Measurements from ENCODE around the gene PTPRA. TPM values are rescaled to one million over a fixed set of nuclear protein-coding genes. Genes with fewer than 3 reads are reported as not detected.

Gene PTPRA
- total and polyA plus RNA-seq, 9 of the 15 experiments (the other 6 are each of a cell fraction or from before 2014, with no cell fraction given): 3.4 to 80.5 (median 28.0) TPM

DNA sequence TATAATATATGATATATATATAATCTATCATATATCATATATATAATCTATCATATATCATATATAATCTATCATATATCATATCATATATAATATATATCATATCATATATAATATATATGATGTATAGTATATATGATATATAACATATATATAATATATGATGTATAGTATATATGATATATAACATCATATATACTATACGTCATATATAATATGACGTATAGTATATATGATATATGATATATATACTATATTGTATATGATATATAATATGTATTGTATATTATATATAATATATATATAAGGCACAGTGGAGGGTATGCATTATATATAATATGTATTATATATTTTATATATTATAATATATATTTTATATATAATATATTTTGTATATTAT is 36.7 kb downstream of the PTPRA start:
- Histone ChIP-seq H3K4me2 (ENCODE audit: insufficient read depth, low read length) (no peak overlapping the region), H3K79me2 (ENCODE audit: control insufficient read depth, insufficient read depth, low read length) (peaks cover 8% of the 10 kb centered on the region; the same call in 1 of the 3 replicates), H3K36me3 (ENCODE audit: control insufficient read depth, insufficient read depth, low read length) (no peaks in the 10 kb centered on the region), H3K9ac (ENCODE audit: insufficient read depth in 1 of 2, low read depth in 2 of 2, low read length in 2 of 2) (no peak overlapping the region), H3K27ac (ENCODE audit: extremely low read depth, low read depth, low read length) (no peak overlapping the region), H3K4me3 (no peak overlapping the region), H4K20me1 (replicated peaks; ENCODE audit: control insufficient read depth, insufficient read depth, low read length) (no peaks in the 10 kb centered on the region), H3K4me1 (replicated peaks in 1 of 2; ENCODE audit: control insufficient read depth in 2 of 2, insufficient read depth in 2 of 2, low read length in 2 of 2) (no peaks in the 10 kb centered on the region), H2AFZ (ENCODE audit: low read depth, low read length) (no peak overlapping the region), H3K9me1 (ENCODE audit: control insufficient read depth, insufficient read depth, low read length) (no peaks in the 10 kb centered on the region), H3K9me3 (replicated peaks; ENCODE audit: control insufficient read depth, insufficient read depth, low read depth, low read length) (no peaks in the 10 kb centered on the region; the same call in 1 of the 2 replicates), H3K27me3 (ENCODE audit: control insufficient read depth in 2 of 2, insufficient read depth in 2 of 2, low read length in 2 of 2) (no peaks in the 10 kb centered on the region)
- ATAC-seq (no peak), FAIRE-seq (no peak), DNase-seq (ENCODE audit: extremely low read depth in 1 of 4, low spot score in 3 of 4) (no peak)
- WGBS (ENCODE audit: insufficient coverage, low coverage, missing lambda C conversion rate): 100% methylated on average over 2 of the region's 2 CpGs
- CTCF ChIA-PET (ENCODE audit: low intra/inter-chr PET ratio): no interaction called here
- TF ChIP-seq HCFC1 (IDR thresholded peaks at IDR 0.05; ENCODE audit: low read depth, low read length) (no peak), NCOA2 (IDR thresholded peaks at IDR 0.05; ENCODE audit: partially characterized antibody in 2 of 2) (peak in 1 of 2 experiments; percentile 98), EZH2 (IDR thresholded peaks at IDR 0.05; ENCODE audit: borderline replicate concordance, low read depth, low read length) (no peak)
- intact Hi-C loops (cut with micrococcal nuclease): loop anchor here (5.0 kb wide), 1 partner anchor 72 kb away; no protein-coding TSS in a partner anchor
- POLR2A ChIA-PET: interaction anchor here (0.6 kb wide), 1 partner anchor 186 kb away, joined by 3 read pairs; no protein-coding TSS in a partner anchor
- in situ Hi-C loops (cut with MboI): no loop called here
- BruUV-seq (replicated peaks): no TSS peak

DNA sequence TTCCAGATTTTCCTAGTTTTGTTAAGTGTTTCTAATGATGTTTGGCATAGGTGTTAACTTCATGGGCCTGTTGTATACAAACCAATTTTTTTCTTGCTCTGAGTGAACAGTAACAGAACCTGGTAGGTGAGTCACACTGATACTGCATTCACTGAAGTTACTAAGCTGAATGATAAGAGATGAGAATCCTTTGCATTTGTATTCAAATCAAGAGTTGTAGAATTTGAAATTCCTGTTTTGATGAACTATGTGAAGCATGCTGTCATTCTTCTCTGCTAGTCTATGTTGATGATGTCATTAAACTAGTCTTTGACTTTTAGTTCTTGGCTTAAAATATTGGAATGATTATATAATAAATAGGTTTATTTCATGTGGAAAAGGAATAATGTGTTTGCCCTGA is 37.9 kb downstream of the PTPRA start:
- intact Hi-C loops (cut with micrococcal nuclease): loop anchor here (5.0 kb wide), 1 partner anchor 71 kb away; no protein-coding TSS in a partner anchor
- POLR2A ChIA-PET: no interaction called here

More for the DNA sequence above, 37.9 kb downstream of the PTPRA start:
- CTCF ChIA-PET (ENCODE audit: low intra/inter-chr PET ratio): no interaction called here
- no peak for FAIRE-seq
- H3K9me1 ChIP-seq (ENCODE audit: control insufficient read depth, insufficient read depth, low read length): no peaks in the 10 kb centered on the region
- H2AFZ ChIP-seq (ENCODE audit: low read depth, low read length): no peak overlapping the region
- H3K27ac ChIP-seq (ENCODE audit: extremely low read depth, low read depth, low read length): no peak overlapping the region
- H3K4me1 ChIP-seq (replicated peaks in 1 of 2; ENCODE audit: control insufficient read depth in 2 of 2, insufficient read depth in 2 of 2, low read length in 2 of 2): no peaks in the 10 kb centered on the region
- H3K79me2 ChIP-seq (ENCODE audit: control insufficient read depth, insufficient read depth, low read length): peaks cover 4% of the 10 kb centered on the region; the same call in 1 of the 3 replicates
- H3K9ac ChIP-seq (ENCODE audit: insufficient read depth in 1 of 2, low read depth in 2 of 2, low read length in 2 of 2): no peak overlapping the region
- no peaks in the 10 kb centered on the region for H3K36me3 ChIP-seq (ENCODE audit: control insufficient read depth, insufficient read depth, low read length)
- no TSS peak for BruUV-seq (replicated peaks)
- no peak overlapping the region for H3K4me3 ChIP-seq
- H3K9me3 ChIP-seq (replicated peaks; ENCODE audit: control insufficient read depth, insufficient read depth, low read depth, low read length): no peaks in the 10 kb centered on the region
- no peak for ATAC-seq
- in situ Hi-C loops (cut with MboI): no loop called here
- no peak for TF ChIP-seq BACH1 (tag; IDR thresholded peaks at IDR 0.05)
- peak; percentile 45 for TF ChIP-seq ATF3 (IDR thresholded peaks at IDR 0.05)
- TF ChIP-seq ATF3 (CRISPR knock-in tag; conservative IDR thresholded peaks at IDR 0.05): no peak
- no peaks in the 10 kb centered on the region for H3K27me3 ChIP-seq (ENCODE audit: control insufficient read depth in 2 of 2, insufficient read depth in 2 of 2, low read length in 2 of 2)
- no peak overlapping the region for H3K4me2 ChIP-seq (ENCODE audit: insufficient read depth, low read length)
- H4K20me1 ChIP-seq (replicated peaks; ENCODE audit: control insufficient read depth, insufficient read depth, low read length): no peaks in the 10 kb centered on the region
- no peak for DNase-seq (ENCODE audit: extremely low read depth in 1 of 4, low spot score in 3 of 4)

Measured in K562 (cell line).